PC-3 (cell line): ENCODE measurements around the gene SOX21. TPM values are rescaled to one million over a fixed set of nuclear protein-coding genes. Genes with fewer than 3 reads are reported as not detected.
A peak's percentile ranks its signal among the peaks of the same experiment; 100 is the strongest.

Experiments
- ATAC-seq: fragments of 200-7000 bp; cut with Tn5 transposase; 2 replicates; pipeline ENCODE4 v1.9.1; 2020; ENCODE audit warnings: mild to moderate bottlenecking, moderate library complexity
- BruUV-seq: library from RNA; stranded (reverse); fragments of 400-500 nt; replicated peaks from 2 replicates; lab custom pipeline; 2021; lab: Mats Ljungman, UMichigan
- CTCF ChIA-PET: fragments of 300-600 bp; sonication (Branson Sonifier 250); formaldehyde crosslinking; loops from one replicate; lab custom pipeline; 2022; ENCODE audit warnings: antibody characterized with exemption; lab: Charles Lee
- POLR2A ChIA-PET: fragments of 300-600 bp; sonication (Branson Sonifier 250); formaldehyde crosslinking; loops from one replicate; lab custom pipeline; 2022; ENCODE audit warnings: antibody characterized with exemption; ENCODE audit not compliant: unreplicated experiment; lab: Charles Lee
- DNase-seq: peaks from one replicate; pipeline ENCODE4 v3.0.0-alpha.2; 2015
- H2AFZ ChIP-seq: fragments of 300-600 bp; sonication (generic); 2 replicates; pipeline ENCODE4 v1.6.0; 2016; ENCODE audit warnings: antibody characterized with exemption, low read length
- H3F3A ChIP-seq: fragments of 300-600 bp; sonication (generic); one replicate; pipeline ENCODE4 v1.6.0; 2017; ENCODE audit warnings: antibody characterized with exemption, low read length, control low read depth, mild to moderate bottlenecking; ENCODE audit not compliant: unreplicated experiment
- H3K27ac ChIP-seq: fragments of 300-600 bp; sonication (generic); 2 replicates; pipeline ENCODE4 v1.5.1; 2016; ENCODE audit warnings: mild to moderate bottlenecking, low read length
- H3K27me3 ChIP-seq: fragments of 300-600 bp; sonication (generic); 2 replicates; pipeline ENCODE4 v1.6.1; 2016; ENCODE audit warnings: low read length, mixed read lengths
- H3K36me3 ChIP-seq: fragments of 300-600 bp; sonication (generic); 2 replicates; pipeline ENCODE4 v1.6.1; 2016; ENCODE audit warnings: low read depth, mixed run types, low read length, mixed read lengths
- H3K4me1 ChIP-seq: fragments of 300-600 bp; sonication (generic); 2 replicates; pipeline ENCODE4 v1.5.1; 2016; ENCODE audit warnings: low read length; ENCODE audit not compliant: insufficient read depth
- H3K4me2 ChIP-seq: fragments of 300-600 bp; sonication (generic); 2 replicates; pipeline ENCODE4 v1.6.0; 2016; ENCODE audit warnings: low read length
- H3K4me3 ChIP-seq: fragments of 300-600 bp; sonication (generic); 2 replicates; pipeline ENCODE4 v1.5.1; 2016; ENCODE audit warnings: mild to moderate bottlenecking, low read length, mixed read lengths
- H3K79me2 ChIP-seq: fragments of 300-600 bp; sonication (generic); 2 replicates; pipeline ENCODE4 v1.6.1; 2017; ENCODE audit warnings: low read length, mixed read lengths
- H3K9ac ChIP-seq: fragments of 300-600 bp; sonication (generic); 2 replicates; pipeline ENCODE4 v1.6.0; 2016; ENCODE audit warnings: mild to moderate bottlenecking, low read length
- H3K9me2 ChIP-seq: fragments of 300-600 bp; sonication (generic); replicated peaks from 2 replicates; pipeline ENCODE4 v1.6.1; 2016; ENCODE audit warnings: mixed run types, low read length, mixed read lengths
- H3K9me3 ChIP-seq: fragments of 300-600 bp; sonication (generic); 2 replicates; pipeline ENCODE4 v1.6.1; 2016; ENCODE audit warnings: low read length, mixed read lengths
- H4K20me1 ChIP-seq: fragments of 300-600 bp; sonication (generic); 2 replicates; pipeline ENCODE4 v1.6.1; 2016; ENCODE audit warnings: low read length, mixed read lengths
- EZH2 ChIP-seq: fragments of 300-600 bp; sonication (generic); IDR thresholded peaks from one replicate; pipeline ENCODE4 v1.6.1; 2017; ENCODE audit warnings: antibody characterized with exemption, mild to moderate bottlenecking, low read length; ENCODE audit not compliant: unreplicated experiment
- EZH2phosphoT487 ChIP-seq: fragments of 300-600 bp; sonication (generic); IDR thresholded peaks from 2 replicates; pipeline ENCODE4 v1.6.1; 2018; ENCODE audit warnings: mild to moderate bottlenecking, antibody characterized with exemption, low read length, borderline replicate concordance
- intact Hi-C: fragments of 100-400 bp; cut with micrococcal nuclease; formaldehyde crosslinking; loops from 2 replicates; pipeline ENCODE4 v1.9.0; 2023
- total RNA-seq: library from RNA; depleted of rRNA; stranded (reverse); fragments of >200 nt; gene quantifications from 2 replicates; pipeline ENCODE4 v1.2.3, GENCODE V29; 2014
- TF ChIP-seq, protein P1 (sequence below): fragments of 300-600 bp; sonication (generic); conservative IDR thresholded peaks from 2 replicates; pipeline ENCODE4 v1.5.1; 2017; ENCODE audit warnings: antibody characterized with exemption, low read depth, mild to moderate bottlenecking, low read length

SOX21 gene
- total RNA-seq, 1 experiment from 2014 or later, result 14.4 TPM

DNA sequence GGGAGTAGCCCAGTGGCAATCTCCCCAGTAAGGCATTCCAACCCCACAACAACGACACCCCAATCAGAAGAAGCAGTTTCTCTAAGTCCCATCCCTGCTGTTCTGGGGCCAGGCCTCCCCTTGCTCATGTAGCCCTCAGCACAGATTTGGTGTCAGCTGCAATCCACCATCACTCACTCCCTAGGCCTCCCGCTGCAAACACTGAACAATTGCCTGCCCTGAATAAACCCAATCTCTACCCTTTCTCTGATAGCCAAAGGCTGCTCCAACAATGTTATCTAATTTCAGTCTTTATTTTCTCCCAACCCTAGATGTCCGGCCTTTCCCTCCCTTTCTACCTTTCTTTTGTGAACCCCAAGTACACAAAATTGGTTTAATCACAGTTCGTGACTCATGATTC is 5.6 kb upstream of the SOX21 start:
- POLR2A ChIA-PET, result no interaction called here
- Histone ChIP-seq H3K9me2 (no peaks in the 10 kb centered on the region), H3K4me3 (no peak overlapping the region), H3K4me1 (0 out of 2 replicates have a peak, but pooled peaks cover 26% of the 10 kb centered on the region), H2AFZ (no peak overlapping the region), H3K27ac (no peak overlapping the region), H3K79me2 (peaks cover 28% of the 10 kb centered on the region), H3F3A (no peaks in the 10 kb centered on the region), H3K36me3 (no peaks in the 10 kb centered on the region), H4K20me1 (no peaks in the 10 kb centered on the region), H3K9ac (no peak overlapping the region), H3K9me3 (no peaks in the 10 kb centered on the region), H3K27me3 (no peaks in the 10 kb centered on the region), H3K4me2 (no peak overlapping the region)
- ATAC-seq (peak; percentile 2; the same call in 1 of the 2 replicates), DNase-seq (no peak)
- CTCF ChIA-PET, result interaction anchor here (0.6 to 0.8 kb wide), 2 partner anchors 436 to 437 kb away, joined by 3 to 4 read pairs; no protein-coding TSS in a partner anchor
- BruUV-seq, result no TSS peak
- TF ChIP-seq EZH2phosphoT487 (no peak), EZH2 (no peak)
- TF ChIP-seq, protein P1, sequence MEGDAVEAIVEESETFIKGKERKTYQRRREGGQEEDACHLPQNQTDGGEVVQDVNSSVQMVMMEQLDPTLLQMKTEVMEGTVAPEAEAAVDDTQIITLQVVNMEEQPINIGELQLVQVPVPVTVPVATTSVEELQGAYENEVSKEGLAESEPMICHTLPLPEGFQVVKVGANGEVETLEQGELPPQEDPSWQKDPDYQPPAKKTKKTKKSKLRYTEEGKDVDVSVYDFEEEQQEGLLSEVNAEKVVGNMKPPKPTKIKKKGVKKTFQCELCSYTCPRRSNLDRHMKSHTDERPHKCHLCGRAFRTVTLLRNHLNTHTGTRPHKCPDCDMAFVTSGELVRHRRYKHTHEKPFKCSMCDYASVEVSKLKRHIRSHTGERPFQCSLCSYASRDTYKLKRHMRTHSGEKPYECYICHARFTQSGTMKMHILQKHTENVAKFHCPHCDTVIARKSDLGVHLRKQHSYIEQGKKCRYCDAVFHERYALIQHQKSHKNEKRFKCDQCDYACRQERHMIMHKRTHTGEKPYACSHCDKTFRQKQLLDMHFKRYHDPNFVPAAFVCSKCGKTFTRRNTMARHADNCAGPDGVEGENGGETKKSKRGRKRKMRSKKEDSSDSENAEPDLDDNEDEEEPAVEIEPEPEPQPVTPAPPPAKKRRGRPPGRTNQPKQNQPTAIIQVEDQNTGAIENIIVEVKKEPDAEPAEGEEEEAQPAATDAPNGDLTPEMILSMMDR, result no peak
- intact Hi-C loops, result loop anchor here (2.0 to 10.0 kb wide), 3 partner anchors 59 to 307 kb away; no protein-coding TSS in a partner anchor

- peak; percentile 56 for DNase-seq
- no peak overlapping the region for H3K27ac ChIP-seq
- peak overlapping the region; percentile 97 for H3K4me2 ChIP-seq
- H3F3A ChIP-seq, result no peaks in the 10 kb centered on the region
- H3K27me3 ChIP-seq, result no peaks in the 10 kb centered on the region
- no peak for ATAC-seq
- TF ChIP-seq, protein P1, result peak; percentile 61
- no peak for TF ChIP-seq EZH2phosphoT487
- H2AFZ ChIP-seq, result no peak overlapping the region
- H3K9me3 ChIP-seq, result no peaks in the 10 kb centered on the region
- intact Hi-C loops, result loop anchor here (2.0 to 10.0 kb wide), 3 partner anchors 61 to 309 kb away; no protein-coding TSS in a partner anchor
- H3K4me3 ChIP-seq, result peak overlapping the region; percentile 98; the same call in 1 of the 2 replicates
- ChIA-PET POLR2A (interaction anchor here (0.6 kb wide), 2 partner anchors 584 to 621 kb away, joined by 3 to 6 read pairs; no protein-coding TSS in a partner anchor), CTCF (interaction anchor here (0.6 to 1.0 kb wide), 3 partner anchors 252 to 689 kb away, joined by 3 to 7 read pairs (median 5); no protein-coding TSS in a partner anchor)
- no peak overlapping the region for H3K9ac ChIP-seq
- no peaks in the 10 kb centered on the region for H3K9me2 ChIP-seq
- H3K36me3 ChIP-seq, result no peaks in the 10 kb centered on the region
- H3K4me1 ChIP-seq, result 0 out of 2 replicates have a peak, but pooled peaks cover 26% of the 10 kb centered on the region
- H3K79me2 ChIP-seq, result peaks cover 44% of the 10 kb centered on the region
- no TSS peak for BruUV-seq
- no peaks in the 10 kb centered on the region for H4K20me1 ChIP-seq
These were observed 3.7 kb upstream of the SOX21 start for GRCh38 chr13:94716016-94716415.
